Pulmonary artery endothelial cell (primary cell): ENCODE results near the gene TRAP1. TPM values are rescaled to one million over a fixed set of nuclear protein-coding genes. Genes with fewer than 3 reads are reported as not detected.
A peak's percentile ranks its signal among the peaks of the same experiment; 100 is the strongest.
"Not testable (repeated sequence)": the region's sequence is repeated elsewhere in the genome, so short reads cannot be mapped to it uniquely, and the experiment has no call there.

Experiments
- DNase-seq: peaks from one replicate; pipeline ENCODE4 v3.0.0-alpha.2; 2011; ENCODE audit warnings: low read depth, low spot score
- total RNA-seq: library from RNA; depleted of rRNA; stranded (reverse); fragments of >200 nt; gene quantifications from 2 replicates; pipeline ENCODE4 v1.2.3, GENCODE V29; 2014

TRAP1 gene
- total RNA-seq, 1 donor from 2014 or later = 183 TPM

- DNase-seq = not testable (repeated sequence)
Observed at GRCh38 chr16:3714378-3714777, 2.9 kb downstream of the TRAP1 start.

- no peak for DNase-seq
Observed at GRCh38 chr16:3713587-3714242, 3.6 kb downstream of the TRAP1 start.

DNA sequence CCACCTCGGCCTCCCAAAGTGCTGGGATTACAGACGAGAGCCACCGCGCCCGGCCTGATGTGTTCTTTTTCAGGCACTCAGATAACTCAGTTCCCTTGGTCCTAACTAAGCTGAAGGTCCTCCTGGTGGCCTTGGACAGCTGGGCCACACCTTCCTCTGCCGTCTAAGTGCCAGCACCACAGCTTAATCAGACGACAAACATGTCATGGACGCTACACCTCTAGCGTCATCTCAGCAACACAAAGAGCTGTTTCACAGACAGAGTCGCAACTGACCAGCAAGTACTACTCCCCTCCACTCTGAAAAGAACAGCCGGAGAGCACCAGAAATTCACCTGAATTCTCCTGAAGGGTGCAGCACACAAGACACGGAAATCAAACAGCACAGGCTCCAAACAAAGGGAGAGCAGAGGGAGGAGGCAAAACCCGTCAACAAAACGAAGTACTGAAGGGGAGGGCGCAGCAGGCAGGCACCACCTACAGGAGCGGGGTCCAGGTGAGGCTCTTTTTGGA, 4.4 kb downstream of the TRAP1 start:
- DNase-seq = no peak

- no peak for DNase-seq
Observed at GRCh38 chr16:3706253-3707012, 10.9 kb downstream of the TRAP1 start.

DNA sequence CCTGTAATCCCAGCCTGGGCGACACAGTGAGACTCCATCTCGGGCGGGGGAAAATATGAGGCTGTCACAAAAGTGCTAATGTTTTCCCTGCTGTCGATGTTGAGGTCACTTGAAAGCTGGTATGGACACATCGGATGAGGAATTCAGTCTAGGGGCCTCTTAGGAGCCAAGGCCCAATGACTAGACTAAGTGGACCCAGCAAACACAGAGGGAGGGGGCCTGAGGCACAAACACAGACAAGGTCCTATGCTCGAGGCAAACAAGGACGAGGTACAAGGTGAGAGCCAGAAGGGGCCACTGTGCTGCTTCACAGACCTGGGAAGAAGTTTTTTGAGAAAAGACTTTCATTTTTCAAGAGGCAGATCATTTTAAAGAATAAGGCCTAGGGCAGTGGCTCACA, 15.2 kb downstream of the TRAP1 start:
- DNase-seq = no peak

DNA sequence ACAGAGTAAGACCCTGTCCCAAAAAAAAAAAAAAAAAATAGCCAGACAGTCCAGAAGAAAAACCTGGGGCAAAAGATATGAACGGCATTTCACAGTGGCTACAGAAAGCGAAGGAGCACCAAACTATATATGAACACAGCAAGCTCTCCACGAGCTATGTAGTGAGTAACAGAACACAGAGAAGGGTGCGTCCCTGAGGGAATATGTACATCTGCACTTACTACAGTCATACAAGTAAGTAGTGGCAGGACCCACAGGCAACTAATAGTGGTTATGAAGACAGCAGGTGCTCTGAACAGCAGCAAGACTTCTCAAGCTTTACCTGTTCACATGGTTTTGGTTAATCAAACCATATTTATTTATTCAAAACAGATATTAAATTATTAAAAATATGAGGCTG, 15.8 kb downstream of the TRAP1 start:
- no peak for DNase-seq

DNA sequence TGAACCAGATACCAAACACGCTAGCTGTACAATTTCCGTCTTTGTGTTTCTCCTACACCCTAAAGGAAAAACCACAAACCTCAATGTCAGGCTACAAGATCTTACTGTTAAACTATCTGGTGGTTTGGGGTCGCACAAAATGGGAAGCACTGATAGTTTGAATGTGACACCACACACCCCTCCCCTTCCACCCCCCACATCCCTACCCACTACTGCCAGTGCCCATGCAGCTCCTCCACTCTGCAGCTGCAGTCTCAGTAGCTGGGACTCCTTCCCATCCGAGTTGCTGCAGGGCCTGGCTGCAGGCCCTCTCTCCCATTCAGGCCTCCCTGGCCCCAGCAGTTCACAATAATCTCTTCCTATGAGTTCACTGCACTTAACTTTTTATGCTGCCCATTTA, 18.4 kb downstream of the TRAP1 start:
- no peak for DNase-seq

- DNase-seq = no peak
Observed at GRCh38 chr16:3696425-3697218, 20.7 kb downstream of the TRAP1 start.

DNA sequence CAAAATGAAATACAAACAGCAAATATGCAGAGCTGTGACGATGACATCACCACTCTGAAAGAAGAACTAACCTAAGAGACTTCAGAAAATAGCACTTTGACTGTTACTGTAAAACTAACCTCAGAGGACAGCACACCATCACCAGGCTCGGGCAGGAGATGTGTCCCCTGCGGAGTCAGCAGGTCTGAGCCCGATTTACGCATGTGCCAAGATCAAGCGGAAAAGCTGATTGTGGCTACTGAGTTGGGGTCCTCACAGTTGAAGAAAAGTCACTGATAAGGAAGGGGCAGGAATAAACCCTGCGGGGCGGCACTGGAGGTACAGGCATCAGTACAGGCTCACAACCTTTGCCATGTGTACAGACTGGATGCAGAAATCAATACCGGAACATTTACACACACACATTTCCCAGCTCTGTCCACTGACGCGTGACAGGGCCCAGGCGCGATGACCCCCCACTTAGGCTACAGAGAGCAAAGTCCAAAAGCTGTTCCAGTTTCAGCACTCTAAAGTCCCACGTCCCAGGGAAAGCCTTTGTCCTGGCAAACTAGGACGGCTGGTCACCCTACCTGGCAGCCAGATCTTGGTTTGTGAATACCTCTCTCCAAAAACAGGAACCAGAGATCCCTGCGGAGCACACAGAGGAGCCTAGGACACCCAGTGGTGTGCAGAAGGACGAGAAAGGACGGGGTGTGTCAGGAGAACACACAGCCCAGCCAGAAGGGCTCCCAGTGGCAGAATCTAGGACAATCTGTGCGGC, 21.5 kb downstream of the TRAP1 start:
- no peak for DNase-seq

- DNase-seq = no peak
Observed at GRCh38 chr16:3694051-3694450, 23.3 kb downstream of the TRAP1 start.

GRCh38 chr16:3691761-3692160, 25.6 kb downstream of the TRAP1 start:
- DNase-seq = no peak

DNA sequence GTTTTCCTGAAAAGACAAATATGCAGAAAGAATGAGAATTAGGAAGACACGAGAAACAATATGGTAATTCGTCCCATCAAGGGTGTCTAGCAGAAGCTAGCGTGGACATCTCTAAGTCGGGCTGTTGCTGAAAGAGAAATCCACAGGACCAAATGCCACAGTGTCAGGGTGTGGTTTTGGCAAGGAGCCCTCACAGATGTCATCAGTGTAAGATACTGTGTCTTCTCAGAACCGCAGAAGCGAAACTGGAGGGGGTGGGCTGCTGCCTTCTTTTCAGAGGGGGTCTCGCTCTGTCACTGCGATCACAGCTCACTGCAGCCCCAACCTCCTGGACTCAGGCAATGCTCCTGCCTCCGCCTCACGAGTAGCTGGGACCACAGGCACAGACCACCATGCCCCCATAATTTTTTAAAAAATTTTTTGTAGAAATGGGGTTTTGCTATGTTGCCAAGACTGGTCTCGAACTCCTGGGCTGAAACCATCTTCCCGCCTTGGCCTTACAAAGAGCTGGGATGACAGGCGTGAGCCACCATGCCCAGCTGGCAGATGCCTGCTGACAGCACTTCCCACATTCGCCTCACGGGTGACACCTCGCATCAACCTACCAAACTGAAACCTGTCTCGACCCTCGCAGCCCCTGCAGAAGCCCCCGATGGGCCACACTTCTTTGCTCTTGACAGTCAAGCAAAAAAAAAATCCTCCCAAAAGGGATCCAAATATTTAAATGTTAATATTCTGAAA, 26.2 kb downstream of the TRAP1 start:
- no peak for DNase-seq

DNA sequence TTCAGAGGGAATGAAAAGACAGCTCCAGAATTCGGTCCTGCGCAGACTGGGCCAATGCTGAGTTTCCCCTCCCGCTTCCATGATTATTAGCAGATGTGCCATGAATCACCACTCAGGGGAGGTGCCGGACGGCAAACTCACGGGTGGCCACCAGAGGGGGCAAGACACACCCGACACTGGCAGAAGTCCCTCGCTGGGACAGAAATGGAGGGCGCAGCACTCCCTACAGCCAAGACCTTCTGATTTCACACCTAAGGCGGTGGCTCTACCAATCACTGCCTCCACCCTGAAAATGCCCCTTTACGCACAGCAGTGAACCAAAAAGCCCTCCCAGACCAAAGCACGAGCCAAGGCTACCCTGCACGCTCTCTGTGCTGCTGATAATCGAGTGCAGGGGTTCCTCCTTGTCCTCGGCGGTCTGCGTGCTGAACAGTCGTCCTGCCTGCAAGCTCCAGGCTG, 26.8 kb downstream of the TRAP1 start:
- peak; percentile 75 for DNase-seq

DNA sequence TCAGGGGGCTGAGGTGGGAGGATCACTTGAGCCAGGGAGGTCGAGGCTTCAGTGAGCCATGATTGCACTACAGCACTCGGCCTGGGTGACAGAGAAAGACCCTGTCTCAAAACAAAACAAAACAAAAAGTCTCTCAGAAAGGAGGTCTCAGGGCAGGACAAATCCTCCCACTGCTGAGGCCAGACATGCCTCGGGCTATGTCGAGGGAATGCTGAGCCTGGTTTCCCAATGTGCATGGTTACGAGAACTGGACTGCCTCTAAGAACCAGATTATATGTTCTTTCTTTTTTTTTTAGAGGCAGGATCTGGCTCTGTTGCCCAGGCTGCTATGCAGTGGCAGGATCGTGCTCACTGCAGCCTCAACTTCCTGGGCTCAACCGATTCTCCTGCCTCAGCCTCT, 27.6 kb downstream of the TRAP1 start:
- no peak for DNase-seq

- no peak for DNase-seq
Observed at GRCh38 chr16:3687792-3688191, 29.5 kb downstream of the TRAP1 start.

- no peak for DNase-seq
Observed at GRCh38 chr16:3687021-3687420, 30.3 kb downstream of the TRAP1 start.

DNA sequence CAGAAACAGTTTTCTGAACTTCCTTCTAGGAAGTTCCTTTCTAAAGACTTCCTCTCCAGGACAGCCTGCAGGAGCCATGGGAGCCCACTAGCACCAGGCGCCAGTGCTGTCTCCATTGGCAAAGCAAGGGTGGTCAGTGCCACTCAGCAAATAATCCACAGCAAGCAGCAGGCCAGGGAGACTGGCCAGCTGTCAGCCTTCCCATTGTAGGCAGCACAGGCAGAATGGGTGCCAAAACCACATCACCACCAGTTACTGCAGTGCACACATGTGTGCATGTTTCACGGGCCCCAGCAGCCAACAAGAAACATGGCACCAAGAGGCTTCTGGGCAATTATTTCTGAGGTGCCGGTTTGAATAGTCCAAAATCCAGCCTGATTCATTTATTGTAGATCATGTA, 36.1 kb downstream of the TRAP1 start:
- DNase-seq = no peak

DNA sequence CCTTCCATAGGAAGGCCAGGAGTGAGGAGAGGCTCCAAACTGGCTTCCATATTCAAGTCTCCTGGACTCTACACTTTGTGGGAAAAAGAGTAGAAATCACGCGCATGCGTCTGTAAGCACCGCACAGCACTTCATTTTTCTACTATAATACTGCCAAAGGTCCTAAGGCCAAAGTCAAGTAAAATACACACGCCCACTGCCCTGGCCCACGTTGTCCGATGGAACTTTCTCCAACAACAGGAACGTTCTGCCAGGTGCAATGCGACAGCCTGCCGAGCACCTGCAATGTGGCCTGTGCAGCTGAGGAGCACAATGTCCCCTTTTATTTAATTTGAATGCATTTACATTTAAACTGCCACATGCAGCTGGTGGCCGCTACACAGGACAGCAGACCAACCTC, 39.3 kb downstream of the TRAP1 start:
- DNase-seq = no peak

GRCh38 chr16:3675601-3676130, 41.7 kb downstream of the TRAP1 start:
- no peak for DNase-seq
